Activated CD8-positive, alpha-beta memory T cell treated with anti-CD3 and anti-CD28 coated beads, Interleukin-2, amount 10 ng/mL, durations not matched to agents 7 days and 5 days (primary cell): Measurements from ENCODE around the gene PRRC1. TPM values are rescaled to one million over a fixed set of nuclear protein-coding genes. Genes with fewer than 3 reads are reported as not detected.
"Not testable (repeated sequence)": the region's sequence is repeated elsewhere in the genome, so short reads cannot be mapped to it uniquely, and the experiment has no call there.

Source experiments
- ATAC-seq: fragments of 150-1000 bp; cut with Tn5 transposase; one replicate; pipeline ENCODE4 v1.10.0; 2021; ENCODE audit warnings: moderate library complexity
- CTCF ChIA-PET: fragments of 350-600 bp; sonication (Branson Sonifier 250); formaldehyde crosslinking; loops from one replicate; lab custom pipeline; 2021; ENCODE audit warnings: antibody characterized with exemption; lab: Charles Lee
- DNase-seq: peaks from one replicate; pipeline ENCODE4 v3.0.0-alpha.2; 2020
- H3K27ac Mint-ChIP-seq: one replicate; pipeline ENCODE4 v1.8.0; 2021; ENCODE audit warnings: mild to moderate bottlenecking, mixed read lengths
- H3K27me3 Mint-ChIP-seq: one replicate; pipeline ENCODE4 v1.8.0; 2021; ENCODE audit warnings: mixed read lengths
- H3K36me3 Mint-ChIP-seq: one replicate; pipeline ENCODE4 v1.8.0; 2021; ENCODE audit warnings: mild to moderate bottlenecking, mixed read lengths
- H3K4me1 Mint-ChIP-seq: one replicate; pipeline ENCODE4 v1.8.0; 2021; ENCODE audit warnings: mixed read lengths
- H3K4me3 Mint-ChIP-seq: one replicate; pipeline ENCODE4 v1.8.0; 2021; ENCODE audit warnings: mild to moderate bottlenecking, moderate library complexity, mixed read lengths
- H3K9me3 Mint-ChIP-seq: one replicate; pipeline ENCODE4 v1.8.0; 2022; ENCODE audit warnings: low read depth, mixed read lengths
- total RNA-seq, 2 experiments: library from RNA; stranded (reverse); gene quantifications; one replicate each; pipeline ENCODE4 v1.2.3, GENCODE V29; 2021

Gene PRRC1
- total RNA-seq, 2 experiments from 2014 or later, result 27.2 to 35.6 TPM

DNA sequence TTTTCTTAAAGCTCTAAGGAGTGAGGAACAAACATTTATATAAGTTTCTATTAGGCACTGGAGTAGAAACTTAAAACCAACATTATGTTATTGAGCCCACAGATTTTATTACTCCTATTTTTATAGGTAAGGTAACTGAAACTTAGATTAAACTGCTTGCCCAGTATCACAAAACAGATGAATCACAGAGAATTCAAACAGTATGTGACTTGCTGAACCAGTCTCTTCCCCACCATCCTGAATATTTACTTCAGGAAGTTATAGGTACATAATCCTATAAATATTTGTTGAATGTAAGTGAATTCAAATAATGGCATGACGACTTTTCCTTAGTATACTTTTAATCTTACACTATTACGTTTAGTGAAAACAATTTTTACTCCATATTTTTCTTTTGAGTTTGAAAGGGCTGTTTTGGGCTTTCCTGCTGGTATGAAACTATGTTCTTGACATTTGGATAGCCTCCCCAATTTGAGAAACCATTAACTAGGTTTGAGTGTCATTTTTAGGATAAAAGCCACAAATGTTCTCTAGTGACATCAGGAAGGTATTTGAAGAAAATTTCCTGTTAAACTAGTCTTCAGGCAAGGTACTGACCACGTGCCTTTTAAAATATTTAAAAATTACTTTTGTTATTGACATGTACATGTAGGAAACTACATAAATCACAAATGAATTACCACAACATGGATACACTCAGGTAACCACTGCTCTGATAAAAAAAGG is 39.3 kb downstream of the PRRC1 start:
- CTCF ChIA-PET, result no interaction called here
- no peaks in the 10 kb centered on the region for H3K4me1 Mint-ChIP-seq
- ATAC-seq, result no peak
- H3K27ac Mint-ChIP-seq, result no peak overlapping the region
- H3K9me3 Mint-ChIP-seq, result no peaks in the 10 kb centered on the region
- H3K4me3 Mint-ChIP-seq, result no peak overlapping the region
- peaks cover 14% of the 10 kb centered on the region for H3K36me3 Mint-ChIP-seq
- no peak for DNase-seq
- H3K27me3 Mint-ChIP-seq, result peaks cover under 1% of the 10 kb centered on the region

DNA sequence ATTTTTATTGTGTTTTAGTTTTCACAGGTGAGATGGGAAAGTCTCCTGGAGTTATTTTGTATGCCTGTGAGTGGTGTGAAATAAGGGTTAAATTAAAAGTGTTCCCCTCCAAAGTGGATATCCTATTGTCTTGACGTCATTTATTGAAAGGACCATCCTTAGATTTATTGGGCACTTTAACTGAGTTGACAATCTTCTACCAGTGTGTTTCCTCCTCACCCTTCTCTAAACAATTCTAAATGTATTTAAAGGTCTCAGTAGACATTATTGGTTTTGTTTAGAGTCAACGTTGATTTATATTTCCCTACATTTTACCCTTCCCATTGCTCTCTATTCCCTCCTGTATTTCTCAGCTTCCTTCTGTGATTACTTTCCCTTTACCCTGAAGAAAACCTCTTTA is 40.8 kb downstream of the PRRC1 start:
- no peak overlapping the region for H3K27ac Mint-ChIP-seq
- H3K27me3 Mint-ChIP-seq, result peaks cover 7% of the 10 kb centered on the region
- H3K36me3 Mint-ChIP-seq, result peaks cover 10% of the 10 kb centered on the region
- no peaks in the 10 kb centered on the region for H3K4me1 Mint-ChIP-seq
- ATAC-seq (no peak), DNase-seq (no peak)
- H3K9me3 Mint-ChIP-seq, result no peaks in the 10 kb centered on the region
- CTCF ChIA-PET, result no interaction called here
- H3K4me3 Mint-ChIP-seq, result no peak overlapping the region

DNA sequence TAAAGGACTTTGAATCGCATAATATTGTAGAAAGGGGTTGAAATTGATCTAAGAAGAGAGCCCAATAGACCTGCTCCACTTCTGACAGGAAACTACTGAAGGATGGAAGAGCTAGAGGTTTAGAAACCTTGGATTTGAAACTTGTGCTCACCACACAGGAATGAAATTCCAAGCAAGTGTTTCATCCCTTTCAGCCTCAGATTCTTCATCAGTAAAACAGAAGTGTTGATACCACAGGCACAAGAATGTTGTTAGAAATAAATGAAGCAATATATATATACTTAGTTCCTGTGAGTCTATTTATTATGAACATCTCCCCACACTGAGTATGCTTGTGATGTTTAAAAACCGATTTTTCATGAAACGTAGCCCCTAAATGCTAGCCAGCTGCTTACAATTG is 43.8 kb downstream of the PRRC1 start:
- CTCF ChIA-PET, result interaction anchor here (1.0 kb wide), 1 partner anchor 640 kb away, joined by 3 read pairs; no protein-coding TSS in a partner anchor
- Mint-ChIP-seq H3K4me3 (no peak overlapping the region), H3K9me3 (no peaks in the 10 kb centered on the region)

DNA sequence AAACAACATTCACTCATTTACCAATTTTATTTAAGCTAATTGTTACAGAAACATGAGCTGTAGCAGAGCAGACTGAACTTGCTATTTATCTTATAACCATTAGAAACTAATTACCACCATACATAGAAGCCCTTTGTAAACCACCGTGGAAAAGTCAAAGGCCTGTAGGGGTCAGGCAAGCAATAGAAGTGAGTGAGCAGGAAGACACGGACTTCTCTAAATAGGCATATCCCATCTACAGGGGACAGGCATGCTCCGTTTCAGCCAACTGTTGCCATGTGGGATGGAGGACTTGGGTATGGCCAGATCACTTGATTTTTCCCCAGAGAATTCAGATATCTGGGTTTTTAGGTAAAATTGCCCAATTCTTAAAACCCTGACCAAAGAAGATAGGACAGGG is 44.8 kb downstream of the PRRC1 start:
- no peak for DNase-seq
- Mint-ChIP-seq H3K9me3 (no peaks in the 10 kb centered on the region), H3K27me3 (peaks cover 21% of the 10 kb centered on the region), H3K4me1 (peaks cover 15% of the 10 kb centered on the region), H3K27ac (no peak overlapping the region), H3K4me3 (no peak overlapping the region), H3K36me3 (peaks cover 2% of the 10 kb centered on the region)
- ATAC-seq, result no peak
- CTCF ChIA-PET, result interaction anchor here (2.5 to 2.7 kb wide), 2 partner anchors 195 to 639 kb away, joined by 6 to 17 read pairs; no protein-coding TSS in a partner anchor

More for the DNA sequence above, 43.8 kb downstream of the PRRC1 start:
- DNase-seq (no peak), ATAC-seq (no peak)
- H3K27ac Mint-ChIP-seq, result no peak overlapping the region
- H3K27me3 Mint-ChIP-seq, result peaks cover 19% of the 10 kb centered on the region
- peaks cover 6% of the 10 kb centered on the region for H3K4me1 Mint-ChIP-seq
- peaks cover 2% of the 10 kb centered on the region for H3K36me3 Mint-ChIP-seq

DNA sequence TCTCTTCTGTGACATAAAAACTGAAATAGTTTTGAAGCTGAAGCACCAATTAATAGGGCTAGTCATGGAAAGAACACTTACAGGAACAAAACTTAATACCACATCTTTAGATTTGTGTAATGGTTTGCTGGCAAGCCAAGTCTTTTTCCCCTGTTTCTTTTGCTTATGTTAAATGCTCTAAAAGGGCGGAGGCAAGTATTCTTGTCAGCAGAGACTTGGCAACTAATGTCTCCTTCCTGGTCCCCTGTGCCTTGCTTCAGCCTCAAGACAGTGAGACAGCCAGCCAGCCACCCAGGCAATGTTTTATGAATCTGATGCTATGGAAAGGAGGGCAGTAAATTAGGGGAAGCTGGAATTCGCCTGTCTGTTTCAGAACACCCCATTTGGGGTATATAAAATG is 45.7 kb downstream of the PRRC1 start:
- CTCF ChIA-PET, result interaction anchor here (0.6 to 2.7 kb wide), 4 partner anchors 26 to 639 kb away, joined by 3 to 17 read pairs (median 4); no protein-coding TSS in a partner anchor
- H3K9me3 Mint-ChIP-seq, result no peaks in the 10 kb centered on the region
- peaks cover 22% of the 10 kb centered on the region for H3K4me1 Mint-ChIP-seq
- H3K27me3 Mint-ChIP-seq, result peaks cover 22% of the 10 kb centered on the region
- H3K4me3 Mint-ChIP-seq, result no peak overlapping the region
- DNase-seq (no peak), ATAC-seq (no peak)
- H3K36me3 Mint-ChIP-seq, result peaks cover 3% of the 10 kb centered on the region
- H3K27ac Mint-ChIP-seq, result no peak overlapping the region

DNA sequence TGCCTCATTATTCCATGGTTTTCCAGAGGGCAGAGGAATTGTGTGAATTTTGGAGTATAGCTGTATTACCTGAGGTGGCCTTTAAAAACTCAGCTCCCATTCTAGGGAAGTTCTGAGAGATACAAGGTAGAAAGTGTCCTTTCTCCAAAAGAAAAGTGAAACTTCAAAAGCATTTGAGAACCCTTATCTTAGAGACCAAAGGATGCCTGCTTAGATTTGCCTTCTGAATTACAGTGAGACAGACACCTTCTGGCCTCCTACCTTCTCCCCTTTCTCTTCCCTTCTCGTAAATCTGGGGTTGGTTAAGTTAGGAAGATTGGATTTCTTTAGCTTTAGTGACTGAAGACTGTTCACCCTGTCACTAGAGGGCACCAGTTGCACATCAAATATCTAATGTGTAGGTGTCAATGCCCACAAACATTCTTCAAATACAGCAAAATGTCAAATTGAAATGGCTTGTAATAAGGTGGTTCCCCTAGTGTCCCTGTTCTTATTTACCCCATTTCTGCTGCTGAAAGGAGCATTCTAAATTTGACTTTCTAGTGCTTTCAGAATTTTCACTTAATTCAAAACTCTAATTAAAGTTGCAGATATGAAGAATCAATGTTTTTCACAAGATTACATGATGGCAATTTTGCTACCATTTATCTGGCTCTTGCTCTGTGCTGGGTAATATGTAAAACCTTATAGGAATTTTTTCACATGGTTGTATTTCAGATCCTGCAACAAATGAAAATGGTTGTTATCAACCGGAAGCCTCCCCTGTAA is 46.7 kb downstream of the PRRC1 start:
- Mint-ChIP-seq H3K36me3 (peaks cover 2% of the 10 kb centered on the region), H3K27ac (no peak overlapping the region), H3K4me1 (peaks cover 27% of the 10 kb centered on the region), H3K27me3 (peaks cover 23% of the 10 kb centered on the region), H3K9me3 (no peaks in the 10 kb centered on the region), H3K4me3 (no peak overlapping the region)
- peak; percentile 63 for DNase-seq
- CTCF ChIA-PET, result interaction anchor here (1.0 to 2.7 kb wide), 11 partner anchors 9 to 643 kb away, joined by 3 to 17 read pairs (median 4); no protein-coding TSS in a partner anchor
- peak; percentile 70 for ATAC-seq

DNA sequence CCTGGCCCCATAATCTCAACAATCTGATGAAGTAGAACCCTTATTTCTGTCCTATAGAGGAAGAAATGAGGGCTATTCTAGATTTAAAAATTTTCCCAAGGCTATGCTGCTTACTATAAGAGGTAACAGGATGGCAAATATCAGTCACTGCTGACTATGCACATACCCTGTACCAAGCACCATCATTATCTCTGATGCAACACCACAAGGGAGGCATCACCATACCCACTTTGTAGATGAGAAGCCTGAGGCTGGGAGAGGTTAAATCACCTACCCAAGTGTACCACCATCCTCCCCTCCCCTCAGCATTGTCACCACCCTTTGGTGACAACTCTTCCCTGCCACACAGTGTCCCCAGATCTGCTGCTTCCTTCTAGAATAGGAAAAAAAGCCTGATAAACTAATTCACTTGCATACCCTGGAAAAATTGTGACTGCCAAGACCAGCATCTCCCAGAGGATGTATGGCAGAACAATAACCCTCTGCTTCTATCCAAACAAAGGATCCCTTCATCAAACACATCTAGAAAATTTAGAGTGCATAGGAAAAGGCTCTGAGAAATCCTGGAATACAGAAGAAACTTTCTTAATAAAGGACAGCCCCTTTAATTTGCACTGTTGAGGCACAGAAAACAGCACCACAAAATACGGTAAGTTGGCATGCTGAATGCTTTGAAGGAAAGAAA is 48.3 kb downstream of the PRRC1 start:
- H3K27ac Mint-ChIP-seq, result no peak overlapping the region
- no peaks in the 10 kb centered on the region for H3K9me3 Mint-ChIP-seq
- peaks cover 23% of the 10 kb centered on the region for H3K27me3 Mint-ChIP-seq
- H3K4me3 Mint-ChIP-seq, result no peak overlapping the region
- H3K4me1 Mint-ChIP-seq, result peaks cover 33% of the 10 kb centered on the region
- CTCF ChIA-PET, result interaction anchor here (2.0 kb wide), 1 partner anchor 634 kb away, joined by 5 read pairs; no protein-coding TSS in a partner anchor
- H3K36me3 Mint-ChIP-seq, result peaks cover 2% of the 10 kb centered on the region
- DNase-seq (no peak), ATAC-seq (no peak)

DNA sequence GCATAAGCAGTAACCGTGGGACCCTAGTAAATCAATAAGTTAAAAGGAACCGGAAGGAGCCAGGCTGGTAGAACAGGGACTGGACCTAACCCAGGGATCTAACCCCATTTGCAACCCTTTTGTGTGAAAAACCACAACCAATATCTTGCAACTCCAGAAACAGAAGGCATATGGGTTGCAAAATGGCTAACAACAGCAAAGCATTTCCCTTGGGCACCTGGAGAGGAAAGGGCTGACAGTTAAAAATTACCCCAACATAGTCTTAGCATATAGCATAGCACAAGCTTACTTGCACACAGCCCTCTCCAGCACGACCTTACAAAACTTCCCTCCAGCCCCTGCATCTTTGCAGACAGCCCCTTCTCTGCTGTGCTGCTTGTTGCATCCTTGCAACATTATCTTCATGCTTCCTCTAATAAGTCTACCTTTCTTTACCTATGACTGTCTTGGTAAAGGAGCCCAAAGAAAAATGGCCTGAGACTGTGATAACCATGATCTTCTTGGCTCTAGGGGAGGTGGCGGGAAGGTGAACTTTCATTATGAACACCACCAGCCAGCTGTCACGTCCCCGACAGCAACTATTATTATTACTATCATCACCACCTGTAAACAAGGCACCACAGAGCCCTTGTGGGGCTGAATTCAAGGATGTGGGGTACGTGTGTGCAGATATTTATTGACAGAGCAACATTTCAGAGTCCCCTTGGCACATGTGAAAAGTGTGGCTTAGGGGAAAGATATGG is 49.8 kb downstream of the PRRC1 start:
- Mint-ChIP-seq H3K4me1 (peaks cover 47% of the 10 kb centered on the region), H3K4me3 (peak overlapping the region; percentile 37), H3K27ac (peak overlapping the region; percentile 54), H3K36me3 (peaks cover 2% of the 10 kb centered on the region), H3K27me3 (peaks cover 21% of the 10 kb centered on the region), H3K9me3 (no peaks in the 10 kb centered on the region)
- ATAC-seq, result peak; percentile 65
- CTCF ChIA-PET, result interaction anchor here (1.3 kb wide), 1 partner anchor 12 kb away, joined by 3 read pairs; no protein-coding TSS in a partner anchor
- peak; percentile 69 for DNase-seq

DNA sequence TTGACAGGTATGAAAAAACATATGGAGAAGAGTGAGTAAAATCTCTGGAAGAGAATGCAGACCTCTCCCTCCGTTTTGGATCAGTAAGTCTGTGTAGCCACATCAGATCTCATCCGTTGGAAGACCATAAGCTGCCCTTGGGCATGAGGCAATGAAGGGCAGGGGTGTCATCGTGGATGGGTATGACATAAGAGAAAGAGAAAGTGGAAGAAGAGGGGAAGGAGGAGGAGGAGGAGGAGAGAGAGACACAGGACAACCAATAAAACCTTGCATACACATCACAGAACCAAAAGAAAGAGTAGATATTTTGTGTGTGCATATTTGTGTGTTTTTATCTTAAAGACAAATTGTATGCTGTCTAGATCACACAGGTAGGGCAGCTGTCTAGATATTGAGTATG is 50.7 kb downstream of the PRRC1 start:
- CTCF ChIA-PET, result interaction anchor here (1.3 kb wide), 1 partner anchor 11 kb away, joined by 3 read pairs; no protein-coding TSS in a partner anchor
- ATAC-seq (no peak), DNase-seq (no peak)
- Mint-ChIP-seq H3K4me1 (peaks cover 54% of the 10 kb centered on the region), H3K4me3 (peak overlapping the region; percentile 58), H3K27ac (peak overlapping the region; percentile 64), H3K36me3 (peaks cover 2% of the 10 kb centered on the region), H3K9me3 (no peaks in the 10 kb centered on the region), H3K27me3 (peaks cover 17% of the 10 kb centered on the region)

DNA sequence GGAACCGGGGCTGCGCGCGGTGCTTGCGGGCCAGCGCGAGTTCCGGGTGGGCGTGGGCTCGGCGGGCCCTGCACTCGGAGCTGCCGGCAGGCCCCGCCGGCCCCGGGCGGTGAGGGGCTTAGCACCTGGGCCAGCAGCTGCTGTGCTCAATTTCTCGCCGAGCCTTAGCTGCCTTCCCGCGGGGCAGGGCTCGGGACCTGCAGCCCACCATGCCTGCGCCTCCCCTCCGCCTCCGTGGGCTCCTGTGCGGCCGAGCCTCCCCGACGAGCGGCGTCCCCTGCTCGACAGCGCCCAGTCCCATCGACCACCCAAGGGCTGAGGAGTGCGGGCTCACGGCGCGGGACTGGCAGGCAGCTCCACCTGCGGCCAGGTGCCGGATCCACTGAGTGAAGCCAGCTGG is 52.0 kb downstream of the PRRC1 start:
- H3K27me3 Mint-ChIP-seq, result peaks cover 10% of the 10 kb centered on the region
- peak overlapping the region; percentile 31 for H3K4me3 Mint-ChIP-seq
- CTCF ChIA-PET, result interaction anchor here (1.3 to 3.9 kb wide), 2 partner anchors 16 to 20 kb away, joined by 3 to 34 read pairs; no protein-coding TSS in a partner anchor
- H3K36me3 Mint-ChIP-seq, DNase-seq, H3K9me3 Mint-ChIP-seq, ATAC-seq, H3K27ac Mint-ChIP-seq: not testable (repeated sequence)
- H3K4me1 Mint-ChIP-seq, result peaks cover 51% of the 10 kb centered on the region

DNA sequence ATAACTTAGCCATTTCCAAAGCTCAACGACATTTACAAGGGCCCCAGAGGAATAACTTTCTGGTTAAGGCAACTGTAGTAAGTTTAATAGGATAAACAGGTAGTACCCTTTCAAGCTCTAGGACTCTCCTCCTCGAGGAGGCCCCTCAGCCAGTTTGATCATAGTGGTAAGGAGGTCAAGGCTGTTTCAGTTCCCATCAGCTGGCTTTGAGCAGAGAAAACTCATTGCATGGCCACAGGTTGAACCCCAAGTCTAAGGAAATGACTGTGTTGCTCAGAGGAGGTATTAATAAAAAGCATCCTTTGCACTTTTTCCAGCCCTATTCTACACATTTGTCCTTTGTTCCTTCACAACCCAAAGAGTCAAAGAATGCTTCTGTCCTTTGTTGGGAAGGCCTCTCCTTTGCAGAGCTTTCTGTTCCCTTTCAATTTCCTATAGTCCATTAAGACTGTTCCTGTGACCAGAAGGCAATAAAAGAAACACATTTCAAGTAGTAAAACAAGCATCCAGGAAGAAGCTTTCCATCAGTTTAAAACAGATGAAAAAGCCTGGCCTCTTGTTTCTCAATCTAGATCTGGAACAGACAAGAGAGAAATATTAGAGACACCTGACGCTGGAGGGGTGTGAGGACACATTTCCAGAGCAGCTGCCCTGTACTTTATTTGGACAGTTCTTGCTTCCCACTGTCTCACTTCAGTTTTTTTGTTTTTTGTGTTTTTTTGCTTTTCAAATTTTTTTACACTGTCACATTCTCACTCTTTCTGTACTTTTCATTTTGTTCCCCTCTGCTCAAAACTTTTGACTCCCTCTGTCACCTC is 54.1 kb downstream of the PRRC1 start:
- ATAC-seq (peak; percentile 56), DNase-seq (peak; percentile 59)
- Mint-ChIP-seq H3K27ac (peak overlapping the region; percentile 13), H3K9me3 (peaks cover 5% of the 10 kb centered on the region), H3K4me1 (peaks cover 47% of the 10 kb centered on the region), H3K36me3 (peaks cover 8% of the 10 kb centered on the region), H3K4me3 (no peak overlapping the region), H3K27me3 (peaks cover 4% of the 10 kb centered on the region)
- CTCF ChIA-PET, result interaction anchor here (2.9 to 3.9 kb wide), 2 partner anchors 14 to 630 kb away, joined by 10 to 34 read pairs; no protein-coding TSS in a partner anchor
